Hematopoietic multipotent progenitor cell treated with erythropoietin and hydrocortisone succinate and interleukin-3 and kit ligand, for 8 days (in vitro differentiated cells): ENCODE results near the gene CAPN13.

ENCODE experiments used
- DNase-seq: peaks from one replicate; pipeline ENCODE4 v3.0.0-alpha.2; 2015

CAPN13 gene

GRCh38 chr2:30701782-30702181 is 105.5 kb downstream of the CAPN13 start:
- DNase-seq = no peak

- peak; percentile 19 for DNase-seq
These were observed 109.8 kb downstream of the CAPN13 start for GRCh38 chr2:30697242-30698103.

- no peak for DNase-seq
These were observed 111.5 kb downstream of the CAPN13 start for GRCh38 chr2:30695749-30696148.

GRCh38 chr2:30694286-30695055 is 112.8 kb downstream of the CAPN13 start:
- no peak for DNase-seq

GRCh38 chr2:30693821-30694281 is 113.4 kb downstream of the CAPN13 start:
- no peak for DNase-seq

- no peak for DNase-seq
These were observed 114.4 kb downstream of the CAPN13 start for GRCh38 chr2:30692829-30693275.

GRCh38 chr2:30691948-30692828 is 115.1 kb downstream of the CAPN13 start:
- no peak for DNase-seq

- no peak for DNase-seq
These were observed 115.9 kb downstream of the CAPN13 start for GRCh38 chr2:30691091-30691947.

GRCh38 chr2:30690126-30690561 is 117.1 kb downstream of the CAPN13 start:
- no peak for DNase-seq

GRCh38 chr2:30689496-30690125 is 117.6 kb downstream of the CAPN13 start:
- DNase-seq = no peak

GRCh38 chr2:30688956-30689401 is 118.3 kb downstream of the CAPN13 start:
- DNase-seq = no peak

GRCh38 chr2:30686669-30687068 is 120.6 kb downstream of the CAPN13 start:
- no peak for DNase-seq

- peak; percentile 16 for DNase-seq
These were observed 121.2 kb downstream of the CAPN13 start for GRCh38 chr2:30686000-30686399.

GRCh38 chr2:30684996-30685395 is 122.2 kb downstream of the CAPN13 start:
- no peak for DNase-seq

- DNase-seq = no peak
These were observed 122.7 kb downstream of the CAPN13 start for GRCh38 chr2:30684516-30684915.

- DNase-seq = no peak
These were observed 123.2 kb downstream of the CAPN13 start for GRCh38 chr2:30684026-30684425.

- no peak for DNase-seq
These were observed 123.8 kb downstream of the CAPN13 start for GRCh38 chr2:30683236-30683956.

- no peak for DNase-seq
These were observed 126.2 kb downstream of the CAPN13 start for GRCh38 chr2:30681022-30681421.

- no peak for DNase-seq
These were observed 127.1 kb downstream of the CAPN13 start for GRCh38 chr2:30680121-30680520.

GRCh38 chr2:30679426-30680088 is 127.7 kb downstream of the CAPN13 start:
- DNase-seq = no peak
